HEK293 (cell line): ENCODE data around the gene WDR41.

Experiments used
- CTCF ChIA-PET: fragments of 350-600 bp; formaldehyde crosslinking; extraction: SDS; loops from one replicate; lab custom pipeline; 2021; ENCODE audit warnings: antibody characterized with exemption; lab: Yijun Ruan, JAX
- POLR2A ChIA-PET: fragments of 300-600 bp; formaldehyde crosslinking; extraction: SDS; loops from one replicate; lab custom pipeline; 2020; ENCODE audit warnings: antibody characterized with exemption, inconsistent platforms; lab: Yijun Ruan, JAX
- H3K27ac ChIP-seq: fragments of 200-500 bp; sonication (Bioruptor generic); 2 replicates; pipeline ENCODE4 v1.5.1; 2014; ENCODE audit warnings: low read depth, low read length, control low read depth, inconsistent platforms; ENCODE audit errors: extremely low read depth
- H3K36me3 ChIP-seq, 2 experiments: fragments of 200-500 bp in 1 of 2; sonication (Bioruptor generic) in 1 of 2; 1 replicate in 1 of 2; 2 replicates in 1 of 2; pipeline ENCODE4 v1.5.1; 2014 to 2017; ENCODE audit warnings: inconsistent platforms in 2 of 2, low read length in 2 of 2; ENCODE audit not compliant: control insufficient read depth in 2 of 2, insufficient read depth in 1 of 2
- H3K4me1 ChIP-seq: fragments of 200-500 bp; sonication (Bioruptor generic); 2 replicates; pipeline ENCODE4 v1.5.1; 2014; ENCODE audit warnings: mild to moderate bottlenecking, low read length, inconsistent platforms; ENCODE audit not compliant: control insufficient read depth, insufficient read depth
- H3K4me3 ChIP-seq: 2 replicates; pipeline ENCODE4 v1.5.1; 2011; ENCODE audit warnings: low read depth, mild to moderate bottlenecking, control low read depth, low read length, moderate library complexity
- H3K9me3 ChIP-seq: fragments of 200-500 bp; sonication (Bioruptor generic); 2 replicates; pipeline ENCODE4 v1.5.1; 2014; ENCODE audit warnings: low read depth, low read length, inconsistent platforms; ENCODE audit not compliant: control insufficient read depth, insufficient read depth
- RBAK ChIP-seq: fragments of 450-650 bp; formaldehyde crosslinking; IDR thresholded peaks from 2 replicates; pipeline ENCODE4 v1.5.1; 2016; ENCODE audit warnings: missing biosample characterization, missing genetic modification characterization
- SP7 ChIP-seq: fragments of 450-650 bp; formaldehyde crosslinking; IDR thresholded peaks from 2 replicates; pipeline ENCODE4 v1.5.1; 2016; ENCODE audit warnings: missing biosample characterization, missing genetic modification characterization
- ZBTB44 ChIP-seq: fragments of 450-650 bp; IDR thresholded peaks from 2 replicates; pipeline ENCODE4 v1.5.1; 2018; ENCODE audit warnings: missing biosample characterization, mild to moderate bottlenecking, missing genetic modification characterization
- ZBTB7A ChIP-seq: fragments of 450-650 bp; formaldehyde crosslinking; IDR thresholded peaks from 2 replicates; pipeline ENCODE4 v1.5.1; 2016; ENCODE audit warnings: low read depth, missing biosample characterization, missing genetic modification characterization
- ZNF157 ChIP-seq: fragments of 450-650 bp; formaldehyde crosslinking; IDR thresholded peaks from 2 replicates; pipeline ENCODE4 v1.5.1; 2016; ENCODE audit warnings: missing biosample characterization, missing genetic modification characterization
- ZNF175 ChIP-seq: fragments of 450-650 bp; formaldehyde crosslinking; IDR thresholded peaks from 2 replicates; pipeline ENCODE4 v1.5.1; 2016; ENCODE audit warnings: missing biosample characterization, missing genetic modification characterization
- ZNF202 ChIP-seq: fragments of 450-650 bp; formaldehyde crosslinking; IDR thresholded peaks from 2 replicates; pipeline ENCODE4 v1.5.1; 2016; ENCODE audit warnings: missing biosample characterization, missing genetic modification characterization, borderline replicate concordance
- ZNF214 ChIP-seq: fragments of 450-650 bp; formaldehyde crosslinking; IDR thresholded peaks from 2 replicates; pipeline ENCODE4 v1.5.1; 2017; ENCODE audit warnings: missing biosample characterization, mild to moderate bottlenecking, missing genetic modification characterization, borderline replicate concordance
- ZNF24 ChIP-seq: fragments of 450-650 bp; formaldehyde crosslinking; IDR thresholded peaks from 2 replicates; pipeline ENCODE4 v1.5.1; 2016; ENCODE audit warnings: missing biosample characterization, missing genetic modification characterization
- ZNF302 ChIP-seq: fragments of 450-650 bp; formaldehyde crosslinking; IDR thresholded peaks from 2 replicates; pipeline ENCODE4 v1.5.1; 2016; ENCODE audit warnings: missing biosample characterization, missing genetic modification characterization, low read depth
- ZNF391 ChIP-seq: fragments of 450-650 bp; formaldehyde crosslinking; IDR thresholded peaks from 2 replicates; pipeline ENCODE4 v1.5.1; 2016; ENCODE audit warnings: low read depth, missing biosample characterization, missing genetic modification characterization, borderline replicate concordance
- ZNF423 ChIP-seq: fragments of 450-650 bp; formaldehyde crosslinking; IDR thresholded peaks from 2 replicates; pipeline ENCODE4 v1.5.1; 2016; ENCODE audit warnings: missing biosample characterization, missing genetic modification characterization
- ZNF521 ChIP-seq: fragments of 450-650 bp; formaldehyde crosslinking; IDR thresholded peaks from 2 replicates; pipeline ENCODE4 v1.5.1; 2017; ENCODE audit warnings: missing biosample characterization, mild to moderate bottlenecking, missing genetic modification characterization
- ZNF544 ChIP-seq: fragments of 450-650 bp; formaldehyde crosslinking; IDR thresholded peaks from 2 replicates; pipeline ENCODE4 v1.5.0; 2017; ENCODE audit warnings: missing biosample characterization, missing genetic modification characterization
- ZNF658 ChIP-seq: fragments of 450-650 bp; formaldehyde crosslinking; IDR thresholded peaks from 2 replicates; pipeline ENCODE4; 2016; ENCODE audit warnings: missing biosample characterization, missing genetic modification characterization
- ZNF76 ChIP-seq: fragments of 450-650 bp; formaldehyde crosslinking; IDR thresholded peaks from 2 replicates; pipeline ENCODE4; 2016; ENCODE audit warnings: low read depth, missing biosample characterization, missing genetic modification characterization, borderline replicate concordance
- ZSCAN23 ChIP-seq: fragments of 450-650 bp; formaldehyde crosslinking; IDR thresholded peaks from 2 replicates; pipeline ENCODE4 v1.5.1; 2016; ENCODE audit warnings: missing biosample characterization, missing genetic modification characterization
- TF ChIP-seq, protein P1 (sequence below): fragments of 450-650 bp; formaldehyde crosslinking; IDR thresholded peaks from 2 replicates; pipeline ENCODE4 v1.5.1; 2016; ENCODE audit warnings: missing biosample characterization, missing genetic modification characterization
- TF ChIP-seq, protein P2 (sequence below): fragments of 450-650 bp; formaldehyde crosslinking; IDR thresholded peaks from 2 replicates; pipeline ENCODE4; 2016; ENCODE audit warnings: missing biosample characterization, missing genetic modification characterization
- TF ChIP-seq, protein P3 (sequence below): fragments of 450-650 bp; formaldehyde crosslinking; IDR thresholded peaks from 2 replicates; pipeline ENCODE4 v1.5.1; 2016; ENCODE audit warnings: missing biosample characterization, missing genetic modification characterization
- TF ChIP-seq, protein P4 (sequence below): fragments of 450-650 bp; formaldehyde crosslinking; IDR thresholded peaks from 2 replicates; pipeline ENCODE4 v1.5.1; 2017; ENCODE audit warnings: missing biosample characterization, missing genetic modification characterization
- TF ChIP-seq, protein P5 (sequence below): fragments of 450-650 bp; formaldehyde crosslinking; IDR thresholded peaks from 2 replicates; pipeline ENCODE4 v1.5.1; 2016; ENCODE audit warnings: missing biosample characterization, missing genetic modification characterization

The WDR41 gene

GRCh38 chr5:77431719-77432118, 60.4 kb downstream of the WDR41 start:
- ChIA-PET POLR2A (no interaction called here), CTCF (no interaction called here)
- Histone ChIP-seq H3K9me3 (no peaks in the 10 kb centered on the region), H3K4me3 (no peak overlapping the region), H3K27ac (no peak overlapping the region), H3K4me1 (0 out of 2 replicates have a peak, but pooled peaks cover 4% of the 10 kb centered on the region), H3K36me3 (peaks cover 25 to 67% of the 10 kb centered on the region in 2 experiments)
- TF ChIP-seq ZNF202 (tag by site-specific recombination) (no peak), ZSCAN23 (tag by site-specific recombination) (no peak), ZNF214 (no peak), SP7 (tag by site-specific recombination) (no peak), ZBTB7A (tag by site-specific recombination) (no peak), ZNF302 (tag by site-specific recombination) (no peak), ZBTB44 (tag by site-specific recombination) (no peak), ZNF658 (tag by site-specific recombination) (no peak), ZNF24 (tag by site-specific recombination) (no peak), ZNF544 (tag by site-specific recombination) (no peak), ZNF391 (tag by site-specific recombination) (no peak), ZNF76 (tag by site-specific recombination) (no peak), ZNF423 (tag by site-specific recombination) (no peak), ZNF521 (tag by site-specific recombination) (no peak)
- TF ChIP-seq, protein P1, sequence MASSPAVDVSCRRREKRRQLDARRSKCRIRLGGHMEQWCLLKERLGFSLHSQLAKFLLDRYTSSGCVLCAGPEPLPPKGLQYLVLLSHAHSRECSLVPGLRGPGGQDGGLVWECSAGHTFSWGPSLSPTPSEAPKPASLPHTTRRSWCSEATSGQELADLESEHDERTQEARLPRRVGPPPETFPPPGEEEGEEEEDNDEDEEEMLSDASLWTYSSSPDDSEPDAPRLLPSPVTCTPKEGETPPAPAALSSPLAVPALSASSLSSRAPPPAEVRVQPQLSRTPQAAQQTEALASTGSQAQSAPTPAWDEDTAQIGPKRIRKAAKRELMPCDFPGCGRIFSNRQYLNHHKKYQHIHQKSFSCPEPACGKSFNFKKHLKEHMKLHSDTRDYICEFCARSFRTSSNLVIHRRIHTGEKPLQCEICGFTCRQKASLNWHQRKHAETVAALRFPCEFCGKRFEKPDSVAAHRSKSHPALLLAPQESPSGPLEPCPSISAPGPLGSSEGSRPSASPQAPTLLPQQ (tag by site-specific recombination): no peak
- TF ChIP-seq, protein P2, sequence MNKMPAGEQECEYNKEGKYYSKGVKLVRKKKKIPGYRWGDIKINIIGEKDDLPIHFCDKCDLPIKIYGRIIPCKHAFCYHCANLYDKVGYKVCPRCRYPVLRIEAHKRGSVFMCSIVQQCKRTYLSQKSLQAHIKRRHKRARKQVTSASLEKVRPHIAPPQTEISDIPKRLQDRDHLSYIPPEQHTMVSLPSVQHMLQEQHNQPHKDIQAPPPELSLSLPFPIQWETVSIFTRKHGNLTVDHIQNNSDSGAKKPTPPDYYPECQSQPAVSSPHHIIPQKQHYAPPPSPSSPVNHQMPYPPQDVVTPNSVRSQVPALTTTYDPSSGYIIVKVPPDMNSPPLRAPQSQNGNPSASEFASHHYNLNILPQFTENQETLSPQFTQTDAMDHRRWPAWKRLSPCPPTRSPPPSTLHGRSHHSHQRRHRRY (tag by site-specific recombination): no peak

GRCh38 chr5:77431286-77431685, 60.8 kb downstream of the WDR41 start:
- TF ChIP-seq ZNF157 (tag by site-specific recombination): no peak
- TF ChIP-seq, protein P3, sequence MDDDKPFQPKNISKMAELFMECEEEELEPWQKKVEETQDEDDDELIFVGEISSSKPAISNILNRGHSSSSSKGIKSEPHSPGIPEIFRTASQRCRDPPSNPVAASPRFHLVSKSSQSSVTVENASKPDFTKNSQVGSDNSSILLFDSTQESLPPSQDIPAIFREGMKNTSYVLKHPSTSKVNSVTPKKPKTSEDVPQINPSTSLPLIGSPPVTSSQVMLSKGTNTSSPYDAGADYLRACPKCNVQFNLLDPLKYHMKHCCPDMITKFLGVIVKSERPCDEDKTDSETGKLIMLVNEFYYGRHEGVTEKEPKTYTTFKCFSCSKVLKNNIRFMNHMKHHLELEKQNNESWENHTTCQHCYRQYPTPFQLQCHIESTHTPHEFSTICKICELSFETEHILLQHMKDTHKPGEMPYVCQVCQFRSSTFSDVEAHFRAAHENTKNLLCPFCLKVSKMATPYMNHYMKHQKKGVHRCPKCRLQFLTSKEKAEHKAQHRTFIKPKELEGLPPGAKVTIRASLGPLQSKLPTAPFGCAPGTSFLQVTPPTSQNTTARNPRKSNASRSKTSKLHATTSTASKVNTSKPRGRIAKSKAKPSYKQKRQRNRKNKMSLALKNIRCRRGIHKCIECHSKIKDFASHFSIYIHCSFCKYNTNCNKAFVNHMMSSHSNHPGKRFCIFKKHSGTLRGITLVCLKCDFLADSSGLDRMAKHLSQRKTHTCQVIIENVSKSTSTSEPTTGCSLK (tag by site-specific recombination): no peak
- TF ChIP-seq, protein P4, sequence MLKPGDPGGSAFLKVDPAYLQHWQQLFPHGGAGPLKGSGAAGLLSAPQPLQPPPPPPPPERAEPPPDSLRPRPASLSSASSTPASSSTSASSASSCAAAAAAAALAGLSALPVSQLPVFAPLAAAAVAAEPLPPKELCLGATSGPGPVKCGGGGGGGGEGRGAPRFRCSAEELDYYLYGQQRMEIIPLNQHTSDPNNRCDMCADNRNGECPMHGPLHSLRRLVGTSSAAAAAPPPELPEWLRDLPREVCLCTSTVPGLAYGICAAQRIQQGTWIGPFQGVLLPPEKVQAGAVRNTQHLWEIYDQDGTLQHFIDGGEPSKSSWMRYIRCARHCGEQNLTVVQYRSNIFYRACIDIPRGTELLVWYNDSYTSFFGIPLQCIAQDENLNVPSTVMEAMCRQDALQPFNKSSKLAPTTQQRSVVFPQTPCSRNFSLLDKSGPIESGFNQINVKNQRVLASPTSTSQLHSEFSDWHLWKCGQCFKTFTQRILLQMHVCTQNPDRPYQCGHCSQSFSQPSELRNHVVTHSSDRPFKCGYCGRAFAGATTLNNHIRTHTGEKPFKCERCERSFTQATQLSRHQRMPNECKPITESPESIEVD: peak; percentile 36
- no peak for TF ChIP-seq RBAK (tag by site-specific recombination)
- TF ChIP-seq, protein P5, sequence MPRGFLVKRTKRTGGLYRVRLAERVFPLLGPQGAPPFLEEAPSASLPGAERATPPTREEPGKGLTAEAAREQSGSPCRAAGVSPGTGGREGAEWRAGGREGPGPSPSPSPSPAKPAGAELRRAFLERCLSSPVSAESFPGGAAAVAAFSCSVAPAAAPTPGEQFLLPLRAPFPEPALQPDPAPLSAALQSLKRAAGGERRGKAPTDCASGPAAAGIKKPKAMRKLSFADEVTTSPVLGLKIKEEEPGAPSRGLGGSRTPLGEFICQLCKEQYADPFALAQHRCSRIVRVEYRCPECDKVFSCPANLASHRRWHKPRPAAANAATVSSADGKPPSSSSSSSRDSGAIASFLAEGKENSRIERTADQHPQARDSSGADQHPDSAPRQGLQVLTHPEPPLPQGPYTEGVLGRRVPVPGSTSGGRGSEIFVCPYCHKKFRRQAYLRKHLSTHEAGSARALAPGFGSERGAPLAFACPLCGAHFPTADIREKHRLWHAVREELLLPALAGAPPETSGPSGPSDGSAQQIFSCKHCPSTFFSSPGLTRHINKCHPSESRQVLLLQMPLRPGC (tag by site-specific recombination): no peak
- TF ChIP-seq ZNF175 (tag by site-specific recombination): no peak
- Histone ChIP-seq H3K9me3 (no peaks in the 10 kb centered on the region), H3K4me3 (no peak overlapping the region), H3K36me3 (peaks cover 25 to 71% of the 10 kb centered on the region in 2 experiments), H3K4me1 (0 out of 2 replicates have a peak, but pooled peaks cover 4% of the 10 kb centered on the region), H3K27ac (no peak overlapping the region)
- POLR2A ChIA-PET: no interaction called here
- CTCF ChIA-PET: no interaction called here
